Hematopoietic multipotent progenitor cell treated with erythropoietin and hydrocortisone succinate and interleukin-3 and kit ligand, for 4 days (in vitro differentiated cells): ENCODE results near the gene CTDSPL2.
"Not testable (repeated sequence)": the region's sequence is repeated elsewhere in the genome, so short reads cannot be mapped to it uniquely, and the experiment has no call there.

Experiments used
- DNase-seq: peaks from one replicate; pipeline ENCODE4 v3.0.0-alpha.2; 2015

Gene CTDSPL2

GRCh38 chr15:44426975-44427755, at the start of gene CTDSPL2:
Gene CTDSPL2, plus strand, starts transcription at chr15:44427629. Its CDS starts 31,386 bp downstream, at chr15:44459015.
- peak; percentile 99 for DNase-seq

DNA sequence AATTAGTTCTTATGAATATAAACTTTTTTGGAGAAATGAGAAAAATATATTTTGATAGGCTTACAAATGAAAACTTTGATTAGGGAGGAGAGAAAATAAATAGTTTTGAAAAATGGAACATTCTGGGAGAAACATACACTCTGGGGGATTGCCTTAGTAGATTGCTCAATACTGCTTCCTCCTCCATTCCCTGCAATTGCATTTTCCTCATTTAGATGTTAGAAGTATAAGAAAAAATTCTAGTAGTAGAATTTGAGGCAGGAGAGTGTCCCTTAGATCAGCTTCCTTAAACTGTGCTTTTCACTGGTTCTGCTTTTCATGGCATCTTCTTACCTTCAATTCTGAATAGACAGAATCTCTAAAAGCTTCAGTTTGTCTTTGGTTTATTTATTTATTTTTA, 46.2 kb upstream of the CTDSPL2 start:
- no peak for DNase-seq

DNA sequence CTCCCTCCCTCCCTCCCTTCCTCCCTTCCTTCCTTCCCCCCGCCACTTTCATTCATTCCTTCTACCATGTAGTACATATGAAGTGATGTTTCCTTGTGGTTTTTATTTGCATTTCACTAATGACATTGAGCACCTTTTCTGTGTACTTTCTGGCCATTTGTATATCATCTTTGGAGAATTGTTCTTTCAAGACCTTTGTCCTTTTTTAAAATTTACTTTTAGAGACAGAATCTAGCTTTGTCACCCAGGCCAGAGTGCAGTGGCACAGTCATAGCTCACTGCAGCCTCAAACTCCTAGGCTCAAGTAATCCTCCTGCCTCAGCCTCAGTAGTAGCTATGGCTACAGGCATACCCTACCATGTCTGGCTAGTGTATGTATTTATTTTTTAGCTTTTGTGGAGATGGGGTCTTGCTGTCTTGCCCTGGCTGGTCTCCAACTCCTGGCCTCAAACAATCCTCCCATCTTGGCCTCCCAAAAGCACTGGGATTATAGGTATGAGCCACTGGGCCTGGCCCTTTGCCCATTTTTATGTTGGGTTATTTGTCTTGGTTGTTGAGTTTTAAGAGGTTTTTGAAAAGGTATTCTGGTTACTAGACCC, 42.0 kb upstream of the CTDSPL2 start:
- DNase-seq = no peak

DNA sequence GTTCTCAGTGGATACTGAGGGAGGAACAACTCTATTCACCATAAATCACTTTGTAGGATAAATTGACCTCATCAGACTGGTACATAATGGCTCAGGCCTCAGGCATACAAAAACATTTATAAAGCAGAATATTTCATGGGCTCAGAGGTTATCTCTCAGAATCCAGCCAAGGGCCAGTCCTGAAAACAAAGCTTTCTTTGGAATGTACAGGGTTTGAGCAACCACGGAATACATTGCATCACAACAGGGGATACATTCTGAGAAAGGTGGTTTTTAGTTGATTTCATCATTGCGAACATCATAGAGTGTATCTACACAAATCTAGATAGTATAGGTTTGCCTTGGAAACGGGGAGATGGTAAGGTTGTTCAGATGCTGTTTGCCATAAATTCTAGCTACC, 33.4 kb upstream of the CTDSPL2 start:
- DNase-seq = no peak

GRCh38 chr15:44394562-44394961, 32.9 kb upstream of the CTDSPL2 start:
- no peak for DNase-seq

- DNase-seq = no peak
Observed at GRCh38 chr15:44397869-44398268, 29.6 kb upstream of the CTDSPL2 start.

GRCh38 chr15:44414001-44414400, 13.4 kb upstream of the CTDSPL2 start:
- no peak for DNase-seq

GRCh38 chr15:44427756-44428724, 611 bp downstream of the CTDSPL2 start:
- peak; percentile 55 for DNase-seq

DNA sequence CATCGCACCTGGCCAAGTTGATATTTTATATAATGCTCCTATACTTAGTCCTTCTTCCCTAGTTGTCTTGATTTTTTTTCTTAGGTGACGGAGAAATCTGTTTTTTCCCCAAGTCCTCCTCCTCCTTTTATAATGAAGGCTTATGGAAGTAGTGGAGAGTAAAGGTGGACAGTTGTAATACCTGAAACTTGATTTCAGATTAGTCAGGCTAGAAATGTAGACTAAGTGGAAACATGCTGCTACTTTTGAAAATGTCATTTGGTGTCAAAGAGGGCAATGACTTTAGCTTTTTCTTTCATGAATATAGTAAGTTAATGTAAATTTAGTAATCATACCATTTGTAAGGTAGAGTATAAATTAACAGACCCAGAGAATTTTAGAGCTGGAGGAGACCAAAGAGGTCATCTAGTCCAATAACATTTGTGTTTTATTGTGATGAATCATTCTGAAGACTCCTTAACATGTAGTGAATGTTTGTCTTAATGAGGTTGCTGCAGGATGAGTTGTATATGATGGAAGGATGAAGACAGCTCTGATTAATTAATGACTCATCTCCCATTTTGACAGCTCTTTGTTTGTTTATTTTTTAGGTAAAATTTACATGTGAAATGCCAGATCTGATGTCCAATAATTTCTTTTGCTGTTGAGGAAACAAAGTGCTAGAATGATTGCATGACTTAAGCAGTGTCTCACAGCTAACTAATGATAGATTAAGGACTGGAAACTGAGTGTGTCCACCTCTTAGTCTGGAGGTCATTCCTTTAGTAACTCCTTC, 8.7 kb downstream of the CTDSPL2 start:
- DNase-seq = no peak

DNA sequence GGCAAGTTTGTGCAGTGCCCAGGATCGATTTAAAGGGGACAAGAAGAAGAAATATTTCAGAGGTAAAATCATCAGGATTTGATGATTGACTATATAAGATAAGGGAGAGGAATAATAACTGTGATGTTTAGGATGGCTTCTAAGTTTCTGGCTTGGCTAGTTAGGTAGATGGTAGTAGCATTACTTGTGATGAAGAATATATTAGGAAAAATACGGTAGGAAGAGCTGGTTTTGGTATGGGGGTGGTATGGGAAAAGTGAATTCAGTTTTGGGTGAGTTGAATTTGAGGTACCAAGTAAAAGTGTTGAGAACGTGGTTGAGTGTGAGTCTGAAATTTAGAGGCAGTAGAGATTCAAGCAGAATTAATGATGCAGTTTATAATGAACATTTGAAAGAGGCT, 11.0 kb downstream of the CTDSPL2 start:
- DNase-seq = no peak

GRCh38 chr15:44441095-44441501, 13.7 kb downstream of the CTDSPL2 start:
- peak; percentile 32 for DNase-seq

DNA sequence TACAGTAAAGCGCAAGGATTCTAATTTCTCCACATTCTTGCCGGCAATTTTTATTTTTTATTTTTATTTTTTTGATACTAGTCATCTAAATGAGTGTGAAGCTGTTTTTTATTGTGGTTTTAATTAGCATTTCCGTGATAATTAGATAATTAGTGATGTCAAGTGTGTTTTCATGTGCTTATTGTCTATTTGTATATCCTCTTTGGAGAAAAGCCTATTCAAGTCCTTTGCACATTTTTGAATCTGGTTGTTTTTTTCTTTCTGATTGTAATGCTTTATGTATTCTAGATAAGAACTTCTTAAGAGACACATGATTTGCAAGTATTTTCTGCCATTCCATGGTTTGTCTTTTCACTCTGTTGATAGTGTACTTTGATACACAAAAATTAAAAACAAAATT, 16.1 kb downstream of the CTDSPL2 start:
- DNase-seq = no peak

DNA sequence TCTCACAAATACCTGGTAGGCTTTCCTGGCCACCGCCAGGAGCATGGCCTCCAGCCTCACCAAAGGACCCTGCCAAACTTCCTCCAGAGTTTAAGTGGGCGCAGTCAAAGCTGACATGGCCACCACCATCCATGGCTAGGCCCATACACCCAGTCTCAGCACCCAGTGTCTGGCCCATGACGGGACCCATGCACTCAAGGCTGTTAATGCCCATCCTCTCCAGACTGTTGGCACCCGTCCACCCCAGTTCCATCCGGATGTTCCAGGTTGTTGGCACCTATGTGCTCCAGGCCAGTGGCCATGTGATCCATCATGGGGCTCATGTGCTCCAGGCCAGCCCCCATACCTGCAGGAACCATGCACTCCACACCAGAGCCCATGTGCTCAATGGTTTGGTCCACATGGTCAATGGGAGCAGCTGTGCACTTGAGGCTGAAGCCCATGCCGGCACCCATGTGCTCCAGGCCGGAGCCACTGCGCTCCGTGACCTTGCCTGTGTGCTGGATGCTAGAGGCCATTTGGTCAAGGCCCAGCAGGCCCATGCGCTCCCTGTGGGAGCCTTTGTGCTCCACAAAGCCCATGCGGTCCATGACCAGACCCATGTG, 20.4 kb downstream of the CTDSPL2 start:
- DNase-seq = no peak

DNA sequence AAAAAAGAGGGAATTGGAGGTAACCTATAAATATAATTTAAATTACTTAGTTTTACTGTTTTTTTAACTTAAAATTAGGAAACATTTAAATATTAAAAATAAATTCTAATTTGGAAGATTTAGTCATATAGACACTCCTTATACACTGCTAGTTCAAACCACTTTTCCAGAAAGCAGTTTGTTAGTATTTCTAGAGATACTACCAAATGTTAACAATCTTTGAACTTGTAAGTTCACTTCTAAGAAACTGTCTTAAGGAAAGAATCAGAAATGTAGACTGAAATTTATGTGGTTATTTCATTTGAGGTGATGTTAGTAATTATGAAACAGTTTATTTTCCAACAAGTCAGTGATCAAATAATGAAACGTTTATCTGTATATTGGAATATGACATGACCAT, 22.7 kb downstream of the CTDSPL2 start:
- DNase-seq = no peak

DNA sequence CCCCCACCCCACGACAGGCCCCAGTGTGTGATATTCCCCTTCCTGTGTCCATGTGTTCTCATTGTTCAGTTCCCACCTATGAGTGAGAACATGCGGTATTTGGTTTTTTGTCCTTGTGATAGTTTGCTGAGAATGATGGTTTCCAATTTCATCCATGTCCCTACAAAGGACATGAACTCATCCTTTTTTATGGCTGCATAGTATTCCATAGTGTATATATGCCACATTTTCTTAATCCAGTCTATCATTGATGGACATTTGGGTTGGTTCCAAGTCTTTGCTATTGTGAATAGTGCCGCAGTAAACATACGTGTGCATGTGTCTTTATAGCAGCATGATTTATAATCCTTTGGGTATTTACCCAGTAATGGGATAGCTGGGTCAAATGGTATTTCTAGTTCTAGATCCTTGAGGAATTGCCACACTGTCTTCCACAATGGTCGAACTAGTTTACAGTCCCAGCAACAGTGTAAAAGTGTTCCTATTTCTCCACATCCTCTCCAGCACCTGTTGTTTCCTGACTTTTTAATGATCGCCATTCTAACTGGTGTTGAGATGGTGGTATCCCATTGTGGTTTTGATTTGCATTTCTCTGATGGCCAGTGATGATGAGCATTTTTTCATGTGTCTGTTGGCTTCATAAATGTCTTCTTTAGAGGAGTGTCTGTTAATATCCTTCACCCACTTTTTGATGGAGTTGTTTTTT, 26.3 kb downstream of the CTDSPL2 start:
- not testable (repeated sequence) for DNase-seq

GRCh38 chr15:44458429-44458828, 31.0 kb downstream of the CTDSPL2 start:
- DNase-seq = no peak

GRCh38 chr15:44468709-44469385, 41.4 kb downstream of the CTDSPL2 start:
- DNase-seq = peak; percentile 33

- no peak for DNase-seq
Observed at GRCh38 chr15:44471885-44472455, 44.5 kb downstream of the CTDSPL2 start.

GRCh38 chr15:44479343-44479742, 51.9 kb downstream of the CTDSPL2 start:
- DNase-seq = no peak

- no peak for DNase-seq
Observed at GRCh38 chr15:44482090-44482489, 54.7 kb downstream of the CTDSPL2 start.

DNA sequence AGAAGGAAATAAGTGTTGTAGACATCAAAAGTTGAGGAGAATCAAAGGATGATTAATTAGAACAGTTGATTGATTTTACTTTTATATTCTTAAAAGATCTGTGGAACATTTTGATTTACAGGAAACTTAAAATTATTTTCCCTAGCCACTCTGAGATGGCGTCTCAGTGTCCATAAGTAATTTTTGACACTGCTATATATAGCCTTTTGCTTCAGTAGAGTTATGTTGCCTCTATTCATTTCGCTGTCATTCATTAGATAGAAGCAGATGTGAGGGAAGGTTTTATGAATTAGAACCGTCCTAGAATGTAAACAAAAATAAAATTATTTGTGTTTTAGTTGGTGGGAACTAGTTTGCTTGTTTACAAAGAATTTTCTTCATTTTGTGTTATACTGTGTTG, 58.5 kb downstream of the CTDSPL2 start:
- DNase-seq = no peak
